Muscle layer of colon (tissue), 2 donors: Measurements from ENCODE around the gene SNCA.

Source experiments
- H3K27ac ChIP-seq: one replicate; pipeline ENCODE4 v1.7.0; 2013; ENCODE audit warnings: low read depth, mild to moderate bottlenecking, low read length, moderate library complexity
- H3K27me3 ChIP-seq, 2 donors: one replicate each; pipeline ENCODE4 v1.7.0; 2013; ENCODE audit warnings: low read length in 2 of 2, mild to moderate bottlenecking in 2 of 2; ENCODE audit not compliant: insufficient read depth in 2 of 2, control insufficient read depth in 1 of 2
- H3K36me3 ChIP-seq: one replicate; pipeline ENCODE4 v1.7.0; 2013; ENCODE audit warnings: mild to moderate bottlenecking, low read length; ENCODE audit not compliant: insufficient read depth
- H3K4me1 ChIP-seq: one replicate; pipeline ENCODE4 v1.7.0; 2013; ENCODE audit warnings: mild to moderate bottlenecking, low read length; ENCODE audit not compliant: insufficient read depth
- H3K4me3 ChIP-seq, 2 donors: one replicate each; pipeline ENCODE4 v1.7.0; 2013; ENCODE audit warnings: low read length in 2 of 2, low read depth in 1 of 2, mild to moderate bottlenecking in 1 of 2, moderate library complexity in 1 of 2
- H3K9ac ChIP-seq: one replicate; pipeline ENCODE4 v1.7.0; 2013; ENCODE audit warnings: low read length
- H3K9me3 ChIP-seq: one replicate; pipeline ENCODE4 v1.7.0; 2013; ENCODE audit warnings: mild to moderate bottlenecking, low read length
- donor health status: abdominal sarcoma.
- donor health status: Adenocarcinoma of cecum.

Gene SNCA

GRCh38 chr4:89836897-89837384 is at the start of gene SNCA:
SNCA (minus strand) TSS chr4:89837161; CDS start chr4:89835667, 1,494 bp downstream.
- H3K27ac ChIP-seq, result peak within 1 kb of the TSS; percentile 27
- H3K9me3 ChIP-seq, result no peaks in the 10 kb centered on the region
- peak within 1 kb of the TSS; percentile 17 for H3K9ac ChIP-seq
- peak within 1 kb of the TSS; percentile 63 to 67 for H3K4me3 ChIP-seq
- H3K27me3 ChIP-seq, result peaks cover 5 to 31% of the 10 kb centered on the region in 2 donors
- H3K36me3 ChIP-seq, result no peaks in the 10 kb centered on the region
- peaks cover 8% of the 10 kb centered on the region for H3K4me1 ChIP-seq

DNA sequence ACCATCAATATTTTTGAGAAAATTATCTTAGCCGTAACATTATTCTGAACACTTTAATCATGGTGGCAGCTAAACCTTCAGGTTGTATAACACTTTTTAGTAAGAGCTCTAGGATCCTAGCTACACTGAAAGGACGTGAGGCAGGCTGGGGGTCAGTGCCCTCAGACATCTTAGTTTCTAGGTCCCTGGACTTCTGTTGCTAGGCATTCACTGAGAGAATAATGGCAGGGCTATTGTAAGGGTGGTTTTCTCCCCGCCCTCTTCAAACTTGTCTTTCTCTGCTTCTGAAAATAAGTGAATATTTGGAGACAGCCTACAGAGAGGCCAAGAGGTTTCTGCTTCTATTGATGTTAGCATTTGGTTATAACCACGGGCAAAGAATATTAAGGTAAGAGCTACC is 42.3 kb upstream of the SNCA start:
- H3K4me3 ChIP-seq, result no peak overlapping the region
- H3K9ac ChIP-seq, result no peak overlapping the region
- H3K27ac ChIP-seq, result no peak overlapping the region
- H3K4me1 ChIP-seq, result no peaks in the 10 kb centered on the region
- H3K9me3 ChIP-seq, result no peaks in the 10 kb centered on the region
- no peaks in the 10 kb centered on the region for H3K27me3 ChIP-seq
- no peaks in the 10 kb centered on the region for H3K36me3 ChIP-seq

DNA sequence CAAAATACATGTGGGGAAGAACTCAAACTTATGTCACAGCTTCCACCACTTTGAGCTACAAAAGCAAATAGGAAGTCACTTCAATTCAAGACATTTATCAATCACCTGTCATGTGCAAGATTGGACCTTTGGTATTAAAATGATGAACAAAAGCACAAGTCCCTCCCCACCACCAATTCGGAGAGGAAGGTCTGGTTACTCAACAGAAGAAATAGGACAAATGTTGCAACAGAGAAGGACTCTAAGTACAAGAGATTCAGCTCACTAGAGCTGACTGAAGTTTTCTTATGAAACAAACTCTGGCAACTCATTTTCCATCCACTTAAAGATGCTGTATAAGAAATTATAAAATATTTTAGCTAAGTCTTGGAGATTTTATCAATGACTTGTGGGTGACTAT is 41.6 kb upstream of the SNCA start:
- Histone ChIP-seq H3K36me3 (no peaks in the 10 kb centered on the region), H3K4me3 (no peak overlapping the region), H3K4me1 (no peaks in the 10 kb centered on the region), H3K9ac (no peak overlapping the region), H3K27me3 (no peaks in the 10 kb centered on the region), H3K27ac (no peak overlapping the region), H3K9me3 (no peaks in the 10 kb centered on the region)

DNA sequence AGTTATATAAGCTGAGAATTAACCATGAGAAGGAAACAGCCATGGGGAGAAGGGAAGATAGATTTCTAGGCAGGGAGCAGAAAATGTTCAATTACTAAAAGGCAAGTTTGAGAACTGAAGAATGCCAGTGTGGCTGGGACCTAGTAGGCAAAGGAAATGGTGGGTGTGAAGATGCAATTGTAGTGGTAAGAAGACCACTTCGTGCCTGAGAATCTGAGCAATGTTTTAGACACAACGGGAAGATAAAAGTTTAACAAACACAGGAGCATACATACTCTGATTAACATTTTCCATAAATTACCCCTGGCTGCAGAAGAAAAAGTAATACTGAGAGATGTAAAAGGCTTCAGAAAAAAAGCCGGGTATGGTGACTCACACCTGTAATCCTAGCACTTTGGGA is 39.6 kb upstream of the SNCA start:
- Histone ChIP-seq H3K4me1 (no peaks in the 10 kb centered on the region), H3K9me3 (no peaks in the 10 kb centered on the region), H3K9ac (no peak overlapping the region), H3K4me3 (no peak overlapping the region), H3K27me3 (no peaks in the 10 kb centered on the region), H3K36me3 (no peaks in the 10 kb centered on the region), H3K27ac (no peak overlapping the region)

DNA sequence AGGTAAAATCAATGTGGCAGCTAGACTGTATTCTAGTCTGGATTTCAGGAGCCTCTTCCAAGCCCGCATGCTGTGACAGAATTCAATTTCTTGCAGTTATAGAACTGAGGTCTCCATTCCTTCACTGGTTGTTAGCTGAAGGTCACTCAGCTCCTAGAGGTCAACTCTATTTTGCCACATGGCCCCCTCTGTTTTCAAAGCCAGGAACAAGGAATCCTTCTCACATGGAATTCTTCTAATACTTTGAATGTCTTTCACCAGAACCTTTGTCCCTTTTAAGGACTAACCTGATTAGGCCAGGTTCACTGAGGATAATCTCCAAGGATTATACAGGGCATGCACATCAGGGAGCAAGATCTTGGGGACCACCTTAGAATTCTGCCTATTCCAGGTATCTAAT is 34.2 kb upstream of the SNCA start:
- H3K9ac ChIP-seq, result no peak overlapping the region
- no peak overlapping the region for H3K4me3 ChIP-seq
- no peak overlapping the region for H3K27ac ChIP-seq
- H3K4me1 ChIP-seq, result no peaks in the 10 kb centered on the region
- H3K36me3 ChIP-seq, result no peaks in the 10 kb centered on the region
- H3K27me3 ChIP-seq, result no peaks in the 10 kb centered on the region
- no peaks in the 10 kb centered on the region for H3K9me3 ChIP-seq

- Histone ChIP-seq H3K4me1 (no peaks in the 10 kb centered on the region), H3K9ac (no peak overlapping the region), H3K36me3 (no peaks in the 10 kb centered on the region), H3K4me3 (no peak overlapping the region), H3K9me3 (no peaks in the 10 kb centered on the region), H3K27me3 (no peaks in the 10 kb centered on the region), H3K27ac (no peak overlapping the region)
These were observed 32.1 kb upstream of the SNCA start for GRCh38 chr4:89868999-89869589.

GRCh38 chr4:89868276-89868675 is 31.3 kb upstream of the SNCA start:
- no peaks in the 10 kb centered on the region for H3K27me3 ChIP-seq
- H3K4me3 ChIP-seq, result no peak overlapping the region
- no peak overlapping the region for H3K9ac ChIP-seq
- H3K27ac ChIP-seq, result no peak overlapping the region
- H3K36me3 ChIP-seq, result no peaks in the 10 kb centered on the region
- no peaks in the 10 kb centered on the region for H3K4me1 ChIP-seq
- no peaks in the 10 kb centered on the region for H3K9me3 ChIP-seq

DNA sequence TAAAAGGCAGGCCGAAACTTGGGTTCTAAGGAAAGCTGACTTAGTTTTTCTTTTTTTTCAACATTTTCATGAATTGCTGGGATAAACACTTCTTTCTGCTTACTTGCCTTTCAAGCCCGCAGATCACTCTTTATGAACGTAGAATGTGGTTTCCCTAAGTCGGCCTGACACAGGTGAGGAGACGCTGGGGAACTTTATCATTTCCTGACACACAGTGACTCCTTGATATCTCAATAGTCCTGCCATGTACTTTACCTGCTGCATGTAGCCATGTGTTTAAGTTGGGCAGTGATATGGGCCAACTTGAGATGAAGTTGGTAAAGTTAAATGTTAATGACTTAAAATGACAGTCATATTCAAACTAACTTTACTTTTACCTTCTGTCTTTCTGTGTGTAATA is 26.6 kb upstream of the SNCA start:
- Histone ChIP-seq H3K9me3 (no peaks in the 10 kb centered on the region), H3K9ac (no peak overlapping the region), H3K27ac (no peak overlapping the region), H3K4me1 (no peaks in the 10 kb centered on the region), H3K36me3 (no peaks in the 10 kb centered on the region), H3K27me3 (no peaks in the 10 kb centered on the region), H3K4me3 (no peak overlapping the region)

DNA sequence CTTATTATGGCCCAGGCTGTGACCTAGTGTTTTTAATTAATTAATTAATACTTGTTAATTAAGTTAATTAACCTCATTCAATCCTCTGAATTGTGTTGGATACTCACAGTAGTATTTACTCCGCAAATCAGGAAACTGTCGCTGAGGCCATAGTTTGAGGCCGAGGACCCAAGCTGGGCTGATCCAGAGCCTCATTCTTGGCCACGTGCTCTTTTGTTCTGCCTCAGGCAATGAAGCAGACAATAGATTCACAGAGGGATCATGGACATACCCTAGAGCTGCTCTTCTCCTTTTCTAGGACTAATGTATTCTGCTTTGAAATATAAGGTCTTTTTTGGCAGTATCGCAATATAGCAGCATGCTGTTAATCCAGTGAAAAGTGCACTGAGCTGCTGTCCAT is 24.0 kb upstream of the SNCA start:
- no peaks in the 10 kb centered on the region for H3K27me3 ChIP-seq

GRCh38 chr4:89855236-89855635 is 18.3 kb upstream of the SNCA start:
- no peak overlapping the region for H3K27ac ChIP-seq
- H3K9me3 ChIP-seq, result no peaks in the 10 kb centered on the region
- H3K4me3 ChIP-seq, result no peak overlapping the region
- H3K9ac ChIP-seq, result no peak overlapping the region
- no peaks in the 10 kb centered on the region for H3K27me3 ChIP-seq
- H3K4me1 ChIP-seq, result no peaks in the 10 kb centered on the region
- H3K36me3 ChIP-seq, result no peaks in the 10 kb centered on the region

More for the DNA sequence above, 24.0 kb upstream of the SNCA start:
- Histone ChIP-seq H3K4me1 (no peaks in the 10 kb centered on the region), H3K9ac (no peak overlapping the region), H3K9me3 (no peaks in the 10 kb centered on the region), H3K27ac (no peak overlapping the region), H3K36me3 (no peaks in the 10 kb centered on the region), H3K4me3 (no peak overlapping the region)

DNA sequence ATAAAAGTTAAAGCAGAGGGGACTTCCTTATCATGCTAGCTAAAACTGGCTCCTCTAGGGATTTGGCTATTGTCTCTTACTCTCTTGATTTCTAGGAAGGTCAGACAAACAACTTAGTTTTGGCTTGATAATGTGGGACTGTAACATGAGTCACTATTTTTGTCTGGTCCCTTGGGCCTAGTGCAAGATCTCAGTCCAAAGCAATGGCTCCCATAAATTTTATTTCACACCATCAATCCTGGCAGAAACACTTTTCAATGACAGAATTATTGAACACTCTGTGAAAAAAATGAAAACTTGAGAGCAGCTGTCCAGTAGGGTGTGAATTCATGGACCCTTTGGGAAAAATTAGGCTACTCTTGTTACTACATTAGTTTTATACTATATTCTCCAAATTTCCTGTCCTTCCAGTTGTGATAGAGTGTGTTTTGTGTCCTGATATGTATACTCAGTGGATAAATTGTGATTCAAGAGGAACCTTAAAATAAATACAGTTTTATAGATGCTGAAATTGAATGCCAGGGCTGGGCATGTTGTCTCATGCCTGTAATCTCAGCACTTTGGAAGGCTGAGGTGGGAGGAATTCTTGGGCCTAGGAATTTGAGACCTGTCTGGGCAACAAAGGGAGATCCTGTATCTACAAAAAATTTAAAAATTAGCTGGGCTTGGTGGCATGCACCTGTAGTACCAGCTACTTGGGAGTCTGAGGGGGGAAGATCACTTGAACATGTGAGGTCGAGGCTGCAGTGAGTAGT is 10.8 kb upstream of the SNCA start:
- Histone ChIP-seq H3K9ac (no peak overlapping the region), H3K4me1 (no peaks in the 10 kb centered on the region), H3K4me3 (no peak overlapping the region), H3K9me3 (no peaks in the 10 kb centered on the region), H3K36me3 (no peaks in the 10 kb centered on the region), H3K27ac (no peak overlapping the region), H3K27me3 (no peaks in the 10 kb centered on the region)

- Histone ChIP-seq H3K4me1 (peaks cover 8% of the 10 kb centered on the region), H3K27ac (no peak overlapping the region), H3K27me3 (peaks cover 5 to 31% of the 10 kb centered on the region in 2 donors), H3K36me3 (no peaks in the 10 kb centered on the region), H3K9me3 (no peaks in the 10 kb centered on the region), H3K4me3 (no peak overlapping the region), H3K9ac (no peak overlapping the region)
These were observed 2.6 kb upstream of the SNCA start for GRCh38 chr4:89839558-89839957.
